A549 (cell line): ENCODE results near the gene INHBE. TPM values are rescaled to one million over a fixed set of nuclear protein-coding genes. Genes with fewer than 3 reads are reported as not detected.

Experiments used
- ATAC-seq, 2 experiments: fragments of 200-7000 bp in 1 of 2; fragments of >200 bp in 1 of 2; cut with Nextera tagmentation in 1 of 2; cut with Tn5 transposase in 1 of 2; 3 replicates each; pipeline versions ENCODE4 v1.8.0 to v1.9.1; 2018 to 2020; ENCODE audit warnings: mild to moderate bottlenecking in 1 of 2, moderate library complexity in 1 of 2
- CTCF ChIA-PET: fragments of 300-600 bp; sonication (Branson Sonifier 250); formaldehyde crosslinking; extraction: SDS; loops from one replicate; lab custom pipeline; 2021; ENCODE audit warnings: antibody characterized with exemption, inconsistent platforms; lab: Yijun Ruan, JAX
- POLR2A ChIA-PET: fragments of 350-600 bp; formaldehyde crosslinking; extraction: SDS; loops from one replicate; lab custom pipeline; 2021; ENCODE audit warnings: antibody characterized with exemption, inconsistent platforms; lab: Yijun Ruan, JAX
- DNase-seq, 2 experiments: peaks; one replicate each; pipeline versions ENCODE4 v3.0.0 to v3.0.0-alpha.2; 2011 to 2016; ENCODE audit warnings: low read depth in 1 of 2, low spot score in 1 of 2
- FAIRE-seq: peaks from 2 replicates; lab custom pipeline; 2011; peaks lifted over from hg19 to GRCh38; lab: Jason Lieb, UNC
- H3K27ac ChIP-seq, 2 experiments: fragments of >200 bp; sonication (Bioruptor Twin); formaldehyde crosslinking; 3 replicates each; pipeline ENCODE4 v1.5.1; 2016 to 2017
- H3K4me1 ChIP-seq: fragments of >200 bp; sonication (Bioruptor Twin); formaldehyde crosslinking; 3 replicates; pipeline ENCODE4 v1.6.1; 2016
- H3K4me2 ChIP-seq: fragments of >200 bp; sonication (Bioruptor Twin); formaldehyde crosslinking; 3 replicates; pipeline ENCODE4 v1.6.1; 2016
- H3K4me3 ChIP-seq: fragments of >200 bp; sonication (Bioruptor Twin); formaldehyde crosslinking; 3 replicates; pipeline ENCODE4 v1.5.1; 2016
- H3K9me3 ChIP-seq: fragments of >200 bp; sonication (Bioruptor Twin); formaldehyde crosslinking; 3 replicates; pipeline ENCODE4 v1.6.1; 2016
- CTCF ChIP-seq: fragments of >200 bp; sonication (Bioruptor Twin); formaldehyde crosslinking; IDR thresholded peaks from 3 replicates; pipeline ENCODE4 v1.5.1; 2016
- EHMT2 ChIP-seq: fragments of 200-600 bp; sonication (generic); IDR thresholded peaks from 2 replicates; pipeline ENCODE4 v1.6.1; 2016; ENCODE audit warnings: antibody characterized with exemption, low read depth, mild to moderate bottlenecking, moderate library complexity
- ELK1 ChIP-seq: fragments of 150-350 bp; IDR thresholded peaks from 2 replicates; pipeline ENCODE4 v1.6.1; 2014; ENCODE audit warnings: low read depth, mild to moderate bottlenecking, low read length
- EP300 ChIP-seq, 2 experiments: fragments of >200 bp; sonication (Bioruptor Twin); formaldehyde crosslinking; IDR thresholded peaks; 2 replicates in 1 of 2; 3 replicates in 1 of 2; pipeline ENCODE4 v1.6.1; 2016 to 2017
- FOSB ChIP-seq: fragments of 250-450 bp; sonication (Bioruptor Pico); IDR thresholded peaks from 2 replicates; pipeline ENCODE4 v1.5.0; 2020; ENCODE audit warnings: mild to moderate bottlenecking, moderate library complexity
- FOSL2 ChIP-seq, 2 experiments: fragments of 450-650 bp in 1 of 2; fragments of >200 bp in 1 of 2; sonication (Bioruptor Twin) in 1 of 2; formaldehyde crosslinking; IDR thresholded peaks; 2 replicates each; pipeline versions ENCODE4 v1.5.0 to v1.6.1; 2016 to 2020; ENCODE audit warnings: mild to moderate bottlenecking in 1 of 2, moderate library complexity in 1 of 2
- GATA3 ChIP-seq: IDR thresholded peaks from 2 replicates; pipeline ENCODE4 v1.6.1; 2012; ENCODE audit warnings: borderline replicate concordance
- HES2 ChIP-seq: fragments of >200 bp; sonication (Bioruptor Twin); formaldehyde crosslinking; IDR thresholded peaks from 2 replicates; pipeline ENCODE4 v1.6.1; 2016
- HEYL ChIP-seq: fragments of 250-450 bp; sonication (Bioruptor Pico); IDR thresholded peaks from 2 replicates; pipeline ENCODE4 v1.8.0; 2021; ENCODE audit warnings: mild to moderate bottlenecking, moderate library complexity
- HOXA7 ChIP-seq: fragments of 250-450 bp; sonication (Bioruptor Pico); IDR thresholded peaks from 2 replicates; pipeline ENCODE4 v1.5.0; 2020; ENCODE audit warnings: mild to moderate bottlenecking, moderate library complexity
- JUNB ChIP-seq: fragments of >200 bp; sonication (Bioruptor Twin); formaldehyde crosslinking; IDR thresholded peaks from 2 replicates; pipeline ENCODE4 v1.6.1; 2016
- MAX ChIP-seq: IDR thresholded peaks from 2 replicates; pipeline ENCODE4 v1.6.1; 2012
- MAZ ChIP-seq: fragments of 150-350 bp; IDR thresholded peaks from 2 replicates; pipeline ENCODE4 v1.6.1; 2014; ENCODE audit warnings: antibody characterized with exemption, low read depth, low read length, borderline replicate concordance
- MYC ChIP-seq: IDR thresholded peaks from 2 replicates; pipeline ENCODE4 v1.6.1; 2012; ENCODE audit warnings: mild to moderate bottlenecking, inconsistent platforms, low read length, improper control_type of control experiment, borderline replicate concordance
- NR3C1 ChIP-seq: fragments of >200 bp; sonication (Bioruptor Twin); formaldehyde crosslinking; IDR thresholded peaks from 3 replicates; pipeline ENCODE4 v1.6.1; 2017
- POLR2AphosphoS2 ChIP-seq: conservative IDR thresholded peaks from 2 replicates; pipeline ENCODE4 v1.6.1; 2012; ENCODE audit warnings: low read length, improper control_type of control experiment, inconsistent platforms
- RAD21 ChIP-seq, 2 experiments: fragments of >200 bp in 1 of 2; sonication (Bioruptor Twin) in 1 of 2; formaldehyde crosslinking in 1 of 2; IDR thresholded peaks in 1 of 2; conservative IDR thresholded peaks in 1 of 2; 2 replicates in 1 of 2; 3 replicates in 1 of 2; pipeline ENCODE4 v1.6.1; 2012 to 2018; ENCODE audit warnings: inconsistent platforms in 1 of 2
- RCOR1 ChIP-seq: fragments of 150-350 bp; IDR thresholded peaks from 2 replicates; pipeline ENCODE4 v1.6.1; 2014; ENCODE audit warnings: antibody characterized with exemption, low read length, low read depth
- REST ChIP-seq: fragments of 200-600 bp; sonication (generic); IDR thresholded peaks from 2 replicates; pipeline ENCODE4 v1.6.1; 2016; ENCODE audit warnings: antibody characterized with exemption, mild to moderate bottlenecking, moderate library complexity
- RFX5 ChIP-seq: fragments of 450-650 bp; IDR thresholded peaks from 2 replicates; pipeline ENCODE4 v1.7.1; 2014; ENCODE audit warnings: antibody characterized with exemption, mild to moderate bottlenecking, moderate library complexity
- RNF2 ChIP-seq: fragments of 200-600 bp; sonication (generic); IDR thresholded peaks from 2 replicates; pipeline ENCODE4 v1.6.1; 2016; ENCODE audit warnings: low read depth, mild to moderate bottlenecking, antibody characterized with exemption, moderate library complexity, borderline replicate concordance
- SMC3 ChIP-seq: fragments of >200 bp; sonication (Bioruptor Twin); formaldehyde crosslinking; IDR thresholded peaks from 3 replicates; pipeline ENCODE4 v1.6.1; 2018; ENCODE audit warnings: inconsistent platforms
- SREBF2 ChIP-seq: fragments of 450-650 bp; IDR thresholded peaks from 2 replicates; pipeline ENCODE4 v1.6.1; 2014; ENCODE audit warnings: mild to moderate bottlenecking, moderate library complexity
- TP53 ChIP-seq: fragments of 250-450 bp; sonication (Bioruptor Pico); IDR thresholded peaks from 2 replicates; pipeline ENCODE4 v1.5.0; 2021; ENCODE audit warnings: mild to moderate bottlenecking, moderate library complexity
- WGBS: methylation state at CpG from one replicate; pipeline ENCODE4 v1.1.6; 2017; ENCODE audit errors: missing lambda C conversion rate; 5-methylcytosine and 5-hydroxymethylcytosine counted together
- polyA plus RNA-seq, 4 experiments: library from polyadenylated mRNA; depleted of rRNA in 3 of 4; stranded (reverse); fragments of >200 nt; fragmentation: RNase III in 1 of 4; extraction: RNeasy Plus Mini Kit Qiagen cat#74134 plus additional on column Dnase treatment in 1 of 4; gene quantifications; 2 replicates in 3 of 4; 3 replicates in 1 of 4; pipeline ENCODE4 v1.2.3, GENCODE V29; 2011 to 2017

Gene INHBE
- polyA plus RNA-seq, 2 of the 4 experiments (the other 2 are of a cell fraction) = 0.74 to 2.4 TPM

GRCh38 chr12:57452181-57452936 lies 2.7 kb upstream of the INHBE start:
- DNase-seq (peak in 1 of 2 experiments; percentile 82), ATAC-seq (peak; percentile 38 to 64), FAIRE-seq (no peak)
- H3K27ac ChIP-seq = peak overlapping the region; percentile 57 to 99
- peaks cover 62% of the 10 kb centered on the region for H3K4me1 ChIP-seq
- peak; percentile 26; the same call in 1 of the 2 replicates for TF ChIP-seq JUNB
- TF ChIP-seq HOXA7 (CRISPR knock-in tag) = no peak
- no peak for TF ChIP-seq FOSL2 (IDR thresholded peaks at IDR 0.05)
- TF ChIP-seq FOSL2 (CRISPR knock-in tag; IDR thresholded peaks at IDR 0.05) = peak; percentile 69
- TF ChIP-seq TP53 (CRISPR knock-in tag) = no peak
- TF ChIP-seq FOSB (CRISPR knock-in tag) = peak; percentile 28; the same call in 1 of the 2 replicates
- ChIA-PET CTCF (interaction anchor here (0.6 to 13.4 kb wide), 59 partner anchors 9 to 562 kb away, joined by 3 to 459 read pairs (median 6); partner anchors contain the start of genes GLI1, INHBC, NXPH4 and STAC3), POLR2A (interaction anchor here (0.6 to 1.2 kb wide), 3 partner anchors 22 to 145 kb away, joined by 3 to 5 read pairs (median 4); no protein-coding TSS in a partner anchor)
- no peaks in the 10 kb centered on the region for H3K9me3 ChIP-seq
- peak overlapping the region; percentile 55 for H3K4me2 ChIP-seq
- H3K4me3 ChIP-seq = no peak overlapping the region
- WGBS = 22% methylated on average over 9 of the region's 9 CpGs

- Histone ChIP-seq H3K4me1 (peaks cover 68% of the 10 kb centered on the region), H3K4me2 (peak overlapping the region; percentile 55), H3K4me3 (no peak overlapping the region), H3K27ac (peak overlapping the region; percentile 92 to 99), H3K9me3 (no peaks in the 10 kb centered on the region)
- 2% methylated on average over 7 of the region's 7 CpGs for WGBS
- no peak for FAIRE-seq
- CTCF ChIA-PET = interaction anchor here (0.6 to 13.4 kb wide), 62 partner anchors 9 to 563 kb away, joined by 3 to 459 read pairs (median 5); partner anchors contain the start of genes GLI1, INHBC, NXPH4 and STAC3
- POLR2A ChIA-PET = interaction anchor here (0.6 to 1.2 kb wide), 2 partner anchors 64 to 145 kb away, joined by 3 to 5 read pairs; no protein-coding TSS in a partner anchor
- DNase-seq = peak; percentile 65 to 84
- no peak for TF ChIP-seq NR3C1
- no peak for TF ChIP-seq RNF2
- no peak for TF ChIP-seq MAZ
- TF ChIP-seq POLR2AphosphoS2 = no peak
- peak; percentile 94 for TF ChIP-seq CTCF
- no peak for TF ChIP-seq HES2
- no peak for TF ChIP-seq MYC
- no peak for TF ChIP-seq SREBF2
- TF ChIP-seq REST = no peak
- TF ChIP-seq SMC3 = peak; percentile 95
- TF ChIP-seq HEYL (CRISPR knock-in tag) = no peak
- no peak for TF ChIP-seq FOSL2 (IDR thresholded peaks at IDR 0.05)
- TF ChIP-seq FOSL2 (CRISPR knock-in tag; IDR thresholded peaks at IDR 0.05) = no peak
- TF ChIP-seq HOXA7 (CRISPR knock-in tag) = no peak
- TF ChIP-seq ELK1 = no peak
- TF ChIP-seq RFX5 = no peak
- TF ChIP-seq GATA3 = no peak
- no peak for TF ChIP-seq RCOR1
- TF ChIP-seq EHMT2 = no peak
- TF ChIP-seq RAD21 (conservative IDR thresholded peaks at IDR 0.05 in 1 of 2, IDR thresholded peaks at IDR 0.05 in 1 of 2) = peak; percentile 98 to 99
- peak; percentile 64; the same call in 1 of the 2 replicates for TF ChIP-seq MAX
- TF ChIP-seq EP300 (IDR thresholded peaks at IDR 0.05) = no peak
- peak; percentile 54 to 74 for ATAC-seq
These were observed 2.1 kb upstream of the INHBE start for GRCh38 chr12:57452937-57453509.
